Neuronal stem cell (in vitro differentiated cells): ENCODE data around the gene SHROOM3.

ENCODE experiments used
- DNase-seq: peaks from one replicate; pipeline ENCODE4 v3.0.0-alpha.2; 2013; ENCODE audit warnings: low spot score
- H2AFZ ChIP-seq: one replicate; pipeline ENCODE4 v1.6.1; 2013; ENCODE audit warnings: mild to moderate bottlenecking, low read length, inconsistent platforms
- H2AK5ac ChIP-seq: 2 replicates; pipeline ENCODE4 v1.6.1; 2013; ENCODE audit warnings: low read depth, mild to moderate bottlenecking, inconsistent platforms, low read length, moderate library complexity, mixed read lengths
- H2BK120ac ChIP-seq: 2 replicates; pipeline ENCODE4 v1.6.1; 2013; ENCODE audit warnings: low read depth, mild to moderate bottlenecking, inconsistent platforms, low read length, moderate library complexity, mixed read lengths
- H2BK12ac ChIP-seq: one replicate; pipeline ENCODE4 v1.6.1; 2013; ENCODE audit warnings: low read length, inconsistent platforms
- H2BK15ac ChIP-seq: 2 replicates; pipeline ENCODE4 v1.6.1; 2013; ENCODE audit warnings: mild to moderate bottlenecking, low read length, inconsistent platforms, mixed read lengths
- H2BK5ac ChIP-seq: one replicate; pipeline ENCODE4 v1.6.1; 2013; ENCODE audit warnings: inconsistent platforms, mild to moderate bottlenecking, low read length, moderate library complexity
- H3K14ac ChIP-seq: one replicate; pipeline ENCODE4 v1.6.1; 2013; ENCODE audit warnings: low read length, inconsistent platforms
- H3K18ac ChIP-seq: 2 replicates; pipeline ENCODE4 v1.6.1; 2013; ENCODE audit warnings: low read length, inconsistent platforms
- H3K23ac ChIP-seq: 2 replicates; pipeline ENCODE4 v1.6.1; 2013; ENCODE audit warnings: low read depth, mild to moderate bottlenecking, mixed read lengths, low read length, inconsistent platforms; ENCODE audit not compliant: poor library complexity
- H3K27ac ChIP-seq: replicated peaks from 3 replicates; pipeline ENCODE4 v1.5.1; 2013; ENCODE audit warnings: low read length, inconsistent platforms
- H3K27me3 ChIP-seq, 3 experiments: 2 replicates each; pipeline ENCODE4 v1.6.1; 2013; ENCODE audit warnings: low read length in 3 of 3, mild to moderate bottlenecking in 2 of 3, inconsistent platforms in 1 of 3, low read depth in 1 of 3, mixed read lengths in 1 of 3, moderate library complexity in 1 of 3; ENCODE audit not compliant: control insufficient read depth in 3 of 3, insufficient read depth in 3 of 3
- H3K36me3 ChIP-seq, 2 donors: replicated peaks in 1 of 2; 2 replicates each; pipeline ENCODE4 v1.6.1; 2013; ENCODE audit warnings: low read length in 2 of 2; ENCODE audit not compliant: control insufficient read depth in 2 of 2, insufficient read depth in 2 of 2
- H3K4ac ChIP-seq: 2 replicates; pipeline ENCODE4 v1.6.1; 2013; ENCODE audit warnings: inconsistent platforms, mild to moderate bottlenecking, low read length, moderate library complexity
- H3K4me1 ChIP-seq, 2 donors: 1 replicate in 1 of 2; 2 replicates in 1 of 2; pipeline ENCODE4 v1.6.1; 2013; ENCODE audit warnings: low read length in 2 of 2, low read depth in 1 of 2; ENCODE audit not compliant: control insufficient read depth in 2 of 2, insufficient read depth in 1 of 2
- H3K4me2 ChIP-seq: one replicate; pipeline ENCODE4 v1.6.1; 2013; ENCODE audit warnings: mild to moderate bottlenecking, low read length, inconsistent platforms; ENCODE audit not compliant: insufficient read depth, poor library complexity, severe bottlenecking
- H3K4me3 ChIP-seq, 2 donors: 2 replicates each; pipeline ENCODE4 v1.5.1; 2013; ENCODE audit warnings: low read length in 2 of 2, mild to moderate bottlenecking in 2 of 2, inconsistent platforms in 1 of 2, moderate library complexity in 1 of 2
- H3K79me1 ChIP-seq: one replicate; pipeline ENCODE4 v1.6.1; 2013; ENCODE audit warnings: low read depth, mild to moderate bottlenecking, inconsistent platforms, low read length, moderate library complexity
- H3K9ac ChIP-seq: one replicate; pipeline ENCODE4 v1.6.1; 2013; ENCODE audit warnings: mild to moderate bottlenecking, low read depth, low read length, inconsistent platforms; ENCODE audit not compliant: poor library complexity
- H3K9me3 ChIP-seq, 2 donors: replicated peaks in 1 of 2; 2 replicates each; pipeline versions ENCODE3 to v1.6.1; 2013; ENCODE audit warnings: low read length in 2 of 2, mild to moderate bottlenecking in 2 of 2, inconsistent platforms in 1 of 2, low read depth in 1 of 2, mixed read lengths in 1 of 2, moderate library complexity in 1 of 2; ENCODE audit not compliant: control insufficient read depth in 2 of 2, insufficient read depth in 1 of 2
- H4K8ac ChIP-seq: one replicate; pipeline ENCODE4 v1.6.1; 2013; ENCODE audit warnings: low read depth, mild to moderate bottlenecking, inconsistent platforms, low read length, moderate library complexity
- H4K91ac ChIP-seq: one replicate; pipeline ENCODE4 v1.6.1; 2013; ENCODE audit warnings: low read length, low read depth, mild to moderate bottlenecking, inconsistent platforms; ENCODE audit not compliant: poor library complexity
- WGBS, 2 donors: extraction: QIAGEN DNeasy Blood & Tissue Kit; methylation state at CpG; one replicate each; pipeline ENCODE4 v1.1.7; 2013; ENCODE audit warnings: missing lambda C conversion rate in 2 of 2, mixed read lengths in 1 of 2; ENCODE audit not compliant: insufficient read length in 2 of 2, insufficient replicate concordance in 1 of 2; ENCODE audit errors: extremely low coverage in 2 of 2; 5-methylcytosine and 5-hydroxymethylcytosine counted together

Gene SHROOM3

GRCh38 chr4:76622126-76622525, 187.1 kb downstream of the SHROOM3 start:
- Histone ChIP-seq H3K4me3 (no peak overlapping the region), H3K27ac (no peak overlapping the region), H2BK15ac (no peak overlapping the region), H3K4me1 (peaks cover 6 to 22% of the 10 kb centered on the region in 2 donors), H3K4ac (no peak overlapping the region), H2BK12ac (no peak overlapping the region), H3K18ac (no peak overlapping the region), H2BK5ac (no peak overlapping the region), H3K9me3 (no peaks in the 10 kb centered on the region), H4K91ac (no peak overlapping the region), H2AK5ac (no peak overlapping the region), H3K27me3 (no peaks in the 10 kb centered on the region), H3K36me3 (no peaks in the 10 kb centered on the region), H4K8ac (no peak overlapping the region), H3K9ac (no peak overlapping the region), H2BK120ac (no peak overlapping the region), H3K14ac (no peak overlapping the region), H2AFZ (no peak overlapping the region), H3K79me1 (no peaks in the 10 kb centered on the region), H3K4me2 (no peak overlapping the region), H3K23ac (no peak overlapping the region)
- no peak for DNase-seq
- WGBS, 2 donors, result no CpG with 5 or more reads among the region's 4 CpGs

- peaks cover 6 to 22% of the 10 kb centered on the region in 2 donors for H3K4me1 ChIP-seq
- no CpG with 5 or more reads among the region's 1 CpG for WGBS, 2 donors
- no peak overlapping the region for H2BK120ac ChIP-seq
- no peak overlapping the region for H3K18ac ChIP-seq
- no peak overlapping the region for H3K27ac ChIP-seq
- DNase-seq, result no peak
- H2BK15ac ChIP-seq, result no peak overlapping the region
- H3K4me3 ChIP-seq, result no peak overlapping the region
- H2BK12ac ChIP-seq, result no peak overlapping the region
- H2BK5ac ChIP-seq, result no peak overlapping the region
- H3K27me3 ChIP-seq, result no peaks in the 10 kb centered on the region
- no peak overlapping the region for H3K23ac ChIP-seq
- no peak overlapping the region for H3K4me2 ChIP-seq
- H3K4ac ChIP-seq, result no peak overlapping the region
- no peak overlapping the region for H3K14ac ChIP-seq
- H2AFZ ChIP-seq, result no peak overlapping the region
- no peak overlapping the region for H4K8ac ChIP-seq
- H3K9me3 ChIP-seq, result no peaks in the 10 kb centered on the region
- H4K91ac ChIP-seq, result no peak overlapping the region
- no peak overlapping the region for H3K9ac ChIP-seq
- H2AK5ac ChIP-seq, result no peak overlapping the region
- H3K36me3 ChIP-seq, result no peaks in the 10 kb centered on the region
- no peaks in the 10 kb centered on the region for H3K79me1 ChIP-seq
Measured at GRCh38 chr4:76622717-76623116, 187.7 kb downstream of the SHROOM3 start.

- H3K4me3 ChIP-seq, result no peak overlapping the region
- no peak overlapping the region for H3K4ac ChIP-seq
- no peak overlapping the region for H2AFZ ChIP-seq
- H3K4me1 ChIP-seq, result peaks cover 6 to 22% of the 10 kb centered on the region in 2 donors
- no peaks in the 10 kb centered on the region for H3K79me1 ChIP-seq
- H3K9ac ChIP-seq, result no peak overlapping the region
- WGBS, 2 donors, result no CpG with 5 or more reads among the region's 4 CpGs
- H3K23ac ChIP-seq, result no peak overlapping the region
- no peak overlapping the region for H4K91ac ChIP-seq
- no peak for DNase-seq
- H2BK5ac ChIP-seq, result no peak overlapping the region
- H4K8ac ChIP-seq, result no peak overlapping the region
- no peak overlapping the region for H2BK120ac ChIP-seq
- no peak overlapping the region for H2AK5ac ChIP-seq
- H3K4me2 ChIP-seq, result no peak overlapping the region
- no peaks in the 10 kb centered on the region for H3K27me3 ChIP-seq
- no peak overlapping the region for H3K14ac ChIP-seq
- no peak overlapping the region for H2BK15ac ChIP-seq
- no peak overlapping the region for H3K18ac ChIP-seq
- H3K36me3 ChIP-seq, result peaks cover 0 to 2% of the 10 kb centered on the region in 2 donors
- H2BK12ac ChIP-seq, result no peak overlapping the region
- H3K27ac ChIP-seq, result no peak overlapping the region
- H3K9me3 ChIP-seq, result no peaks in the 10 kb centered on the region
Measured at GRCh38 chr4:76623217-76624045, 188.4 kb downstream of the SHROOM3 start.

- Histone ChIP-seq H3K79me1 (no peaks in the 10 kb centered on the region), H3K18ac (no peak overlapping the region), H3K27ac (no peak overlapping the region), H2AFZ (no peak overlapping the region), H3K27me3 (no peaks in the 10 kb centered on the region), H3K23ac (no peak overlapping the region), H3K4me3 (no peak overlapping the region), H4K91ac (no peak overlapping the region), H3K36me3 (peaks cover 2 to 9% of the 10 kb centered on the region in 2 donors), H2AK5ac (no peak overlapping the region), H4K8ac (no peak overlapping the region), H2BK15ac (no peak overlapping the region), H3K9me3 (no peaks in the 10 kb centered on the region), H2BK120ac (no peak overlapping the region), H2BK12ac (no peak overlapping the region), H3K4ac (no peak overlapping the region), H3K4me1 (peaks cover 6 to 22% of the 10 kb centered on the region in 2 donors), H2BK5ac (no peak overlapping the region), H3K4me2 (no peak overlapping the region), H3K9ac (no peak overlapping the region), H3K14ac (no peak overlapping the region)
- peak; percentile 26 for DNase-seq
- no CpG with 5 or more reads among the region's 9 CpGs for WGBS, 2 donors
Measured at GRCh38 chr4:76624241-76624681, 189.2 kb downstream of the SHROOM3 start.
